HCT116 (cell line): ENCODE results near the gene CPT2. TPM values are rescaled to one million over a fixed set of nuclear protein-coding genes. Genes with fewer than 3 reads are reported as not detected.

Experiments
- ATAC-seq: fragments of 200-7000 bp; cut with Tn5 transposase; 2 replicates; pipeline ENCODE4 v1.9.1; 2020; ENCODE audit warnings: mild to moderate bottlenecking, moderate library complexity
- BruUV-seq: library from RNA; stranded (reverse); fragments of 400-500 nt; replicated peaks from 2 replicates; lab custom pipeline; 2021; lab: Mats Ljungman, UMichigan
- CTCF ChIA-PET: fragments of 300-600 bp; sonication (Branson Sonifier 250); formaldehyde crosslinking; loops from one replicate; lab custom pipeline; 2021; ENCODE audit warnings: antibody characterized with exemption; lab: Charles Lee
- POLR2A ChIA-PET: fragments of 300-600, 350-600 bp; sonication (Branson Sonifier 250); formaldehyde crosslinking; loops from one replicate; lab custom pipeline; 2021; ENCODE audit warnings: antibody characterized with exemption; lab: Charles Lee
- RAD21 ChIA-PET, 2 experiments: fragments of 300-600 bp; sonication (Branson Sonifier 250); formaldehyde crosslinking; loops; one replicate each; lab custom pipeline; 2023; ENCODE audit warnings: low total read pairs in 2 of 2; ENCODE audit not compliant: uncharacterized antibody in 2 of 2, unreplicated experiment in 2 of 2, low non-redundant PET in 1 of 2; lab: Charles Lee
- DNase-seq: peaks from one replicate; pipeline ENCODE4 v3.0.0-alpha.2; 2010; ENCODE audit warnings: low read depth, low spot score
- H2AFZ ChIP-seq: fragments of 200-600 bp; shearing (Covaris generic), sonication (generic); 2 replicates; pipeline ENCODE4 v1.6.1; 2017; ENCODE audit warnings: low read depth, mixed run types, mixed read lengths, antibody characterized with exemption, low read length; ENCODE audit not compliant: poor library complexity, severe bottlenecking
- H3K27ac ChIP-seq: 2 replicates; pipeline ENCODE4 v1.5.1; 2012; ENCODE audit warnings: low read depth, low read length
- H3K27me3 ChIP-seq: fragments of 200-600 bp; sonication (generic); 2 replicates; pipeline ENCODE4 v1.6.1; 2016; ENCODE audit warnings: mixed run types, low read length, mixed read lengths; ENCODE audit not compliant: insufficient read depth
- H3K36me3 ChIP-seq, 2 experiments: fragments of 200-500 bp in 1 of 2; fragments of 200-600 bp in 1 of 2; sonication (Bioruptor generic) in 1 of 2; sonication (generic) in 1 of 2; 2 replicates each; pipeline versions ENCODE4 v1.5.1 to v1.6.1; 2014 to 2016; ENCODE audit warnings: low read length in 2 of 2, inconsistent platforms in 1 of 2, mixed read lengths in 1 of 2, mixed run types in 1 of 2; ENCODE audit not compliant: insufficient read depth in 2 of 2, control insufficient read depth in 1 of 2
- H3K4me1 ChIP-seq, 2 experiments: fragments of 200-600 bp in 1 of 2; sonication (generic) in 1 of 2; 2 replicates each; pipeline versions ENCODE4 v1.5.1 to v1.6.1; 2012 to 2017; ENCODE audit warnings: low read length in 2 of 2, inconsistent platforms in 1 of 2, mild to moderate bottlenecking in 1 of 2, mixed read lengths in 1 of 2, mixed run types in 1 of 2, moderate library complexity in 1 of 2; ENCODE audit not compliant: insufficient read depth in 2 of 2, control insufficient read depth in 1 of 2
- H3K4me2 ChIP-seq: fragments of 200-600 bp; sonication (generic); 2 replicates; pipeline ENCODE4 v1.6.1; 2017; ENCODE audit warnings: mixed run types, low read length, mixed read lengths
- H3K4me3 ChIP-seq, 2 experiments: fragments of 200-600 bp in 1 of 2; sonication (generic) in 1 of 2; replicated peaks in 1 of 2; 2 replicates each; pipeline ENCODE4 v1.5.1; 2011 to 2016; ENCODE audit warnings: low read length in 2 of 2, control low read depth in 1 of 2, low read depth in 1 of 2, mild to moderate bottlenecking in 1 of 2, mixed read lengths in 1 of 2, mixed run types in 1 of 2
- H3K79me2 ChIP-seq: fragments of 200-600 bp; sonication (generic); 2 replicates; pipeline ENCODE4 v1.6.1; 2017; ENCODE audit warnings: mild to moderate bottlenecking, mixed run types, low read length, moderate library complexity, mixed read lengths; ENCODE audit not compliant: insufficient read depth
- H3K9ac ChIP-seq: fragments of 200-600 bp; sonication (generic); 2 replicates; pipeline ENCODE4 v1.6.1; 2016; ENCODE audit warnings: low read length, mixed read lengths
- H3K9me2 ChIP-seq: fragments of 200-600 bp; sonication (generic), shearing (Covaris generic); 2 replicates; pipeline ENCODE4 v1.6.1; 2017; ENCODE audit warnings: mixed run types, mild to moderate bottlenecking, moderate library complexity; ENCODE audit not compliant: insufficient read depth
- H3K9me3 ChIP-seq, 2 experiments: fragments of 200-500 bp in 1 of 2; fragments of 200-600 bp in 1 of 2; sonication (Bioruptor generic) in 1 of 2; sonication (generic) in 1 of 2; 2 replicates each; pipeline ENCODE4 v1.6.1; 2014 to 2017; ENCODE audit warnings: low read length in 2 of 2, mixed read lengths in 2 of 2, inconsistent platforms in 1 of 2, low read depth in 1 of 2, mild to moderate bottlenecking in 1 of 2, mixed run types in 1 of 2, moderate library complexity in 1 of 2; ENCODE audit not compliant: control insufficient read depth in 1 of 2, insufficient read depth in 1 of 2
- H4K20me1 ChIP-seq: fragments of 200-600 bp; sonication (generic), shearing (Covaris generic); 2 replicates; pipeline ENCODE4 v1.6.1; 2017; ENCODE audit warnings: mixed run types, mild to moderate bottlenecking, moderate library complexity; ENCODE audit not compliant: insufficient read depth
- ATF3 ChIP-seq: IDR thresholded peaks from 2 replicates; pipeline ENCODE4 v1.6.1; 2012
- CBX3 ChIP-seq: IDR thresholded peaks from 2 replicates; pipeline ENCODE4 v1.6.1; 2012; ENCODE audit warnings: low read depth
- JUND ChIP-seq: IDR thresholded peaks from 2 replicates; pipeline ENCODE4 v1.6.1; 2012
- POLR2AphosphoS5 ChIP-seq: IDR thresholded peaks from 2 replicates; pipeline ENCODE4 v1.6.1; 2011; ENCODE audit warnings: mild to moderate bottlenecking, low read depth, low read length, moderate library complexity
- REST ChIP-seq: IDR thresholded peaks from 2 replicates; pipeline ENCODE4 v1.6.1; 2012; ENCODE audit warnings: low read depth
- SP1 ChIP-seq: IDR thresholded peaks from 2 replicates; pipeline ENCODE4 v1.6.1; 2012; ENCODE audit warnings: low read depth
- YY1 ChIP-seq: IDR thresholded peaks from 2 replicates; pipeline ENCODE4 v1.6.1; 2011; ENCODE audit warnings: low read length, low read depth, moderate library complexity, mild to moderate bottlenecking; ENCODE audit not compliant: insufficient replicate concordance; ENCODE audit errors: extremely low read depth
- ZFX ChIP-seq: fragments of 450-650 bp; IDR thresholded peaks from 2 replicates; pipeline ENCODE4 v1.6.1; 2017
- ZNF274 ChIP-seq: fragments of 200-500 bp; sonication (Bioruptor generic); IDR thresholded peaks from 2 replicates; pipeline ENCODE4 v1.6.1; 2014; ENCODE audit warnings: mild to moderate bottlenecking, low read depth, low read length, inconsistent platforms
- intact Hi-C: fragments of 100-400 bp; cut with micrococcal nuclease; formaldehyde crosslinking; loops from 2 replicates; pipeline ENCODE4 v1.10.0; 2022
- total RNA-seq: library from RNA; stranded (reverse); gene quantifications from one replicate; pipeline ENCODE4 v1.2.1, GENCODE V29; 2021; ENCODE audit not compliant: unreplicated experiment
- TF ChIP-seq, protein P1 (sequence below): IDR thresholded peaks from 2 replicates; pipeline ENCODE4 v1.6.1; 2012

The CPT2 gene
- total RNA-seq, 1 experiment from 2014 or later: 18.1 TPM

DNA sequence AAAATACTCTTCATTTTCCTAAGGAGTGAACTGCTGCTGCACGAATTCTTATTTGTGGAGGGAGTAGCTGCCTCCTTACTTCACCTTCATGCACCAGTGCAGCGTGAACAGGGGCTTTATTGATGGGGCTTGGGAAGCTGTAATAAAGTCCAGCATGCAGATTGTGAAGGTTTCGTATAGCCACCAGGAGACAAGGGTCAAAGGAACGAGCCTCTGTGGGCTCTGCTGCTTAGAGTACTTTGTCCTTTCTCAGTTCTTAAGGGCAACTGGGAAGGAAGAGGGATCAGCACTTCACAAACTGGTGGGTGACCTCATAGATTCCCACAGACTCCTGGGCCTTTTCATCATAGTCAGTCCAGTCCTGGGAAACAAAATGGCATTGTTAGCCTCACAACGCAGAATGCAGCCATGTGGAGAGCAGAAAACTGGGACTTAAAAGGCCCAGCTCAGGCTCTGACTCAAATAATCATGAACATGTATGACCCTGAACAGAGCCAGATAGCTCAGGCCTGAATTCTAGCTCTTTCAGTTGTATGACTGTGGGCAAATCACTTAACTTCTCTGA, 17.8 kb downstream of the CPT2 start:
- no TSS peak for BruUV-seq
- DNase-seq (no peak), ATAC-seq (no peak)
- Histone ChIP-seq H3K9me3 (no peaks in the 10 kb centered on the region), H3K27ac (no peak overlapping the region), H3K79me2 (peaks cover 8% of the 10 kb centered on the region), H3K36me3 (peaks cover 14 to 19% of the 10 kb centered on the region in 2 experiments; a peak in 3 of 4 replicates), H3K4me1 (peaks cover 4 to 6% of the 10 kb centered on the region in 2 experiments; a peak in 3 of 4 replicates), H3K9ac (no peak overlapping the region), H2AFZ (no peak overlapping the region), H3K27me3 (no peaks in the 10 kb centered on the region), H3K9me2 (no peaks in the 10 kb centered on the region), H3K4me2 (no peak overlapping the region), H3K4me3 (no peak overlapping the region), H4K20me1 (no peaks in the 10 kb centered on the region)
- intact Hi-C loops: no loop called here
- ChIA-PET CTCF (no interaction called here), POLR2A (no interaction called here), RAD21 (no interaction called here)
- TF ChIP-seq, protein P1, sequence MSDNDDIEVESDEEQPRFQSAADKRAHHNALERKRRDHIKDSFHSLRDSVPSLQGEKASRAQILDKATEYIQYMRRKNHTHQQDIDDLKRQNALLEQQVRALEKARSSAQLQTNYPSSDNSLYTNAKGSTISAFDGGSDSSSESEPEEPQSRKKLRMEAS: no peak
- TF ChIP-seq YY1 (no peak), ZNF274 (no peak), ATF3 (no peak), ZFX (no peak), CBX3 (no peak), POLR2AphosphoS5 (no peak), REST (no peak), SP1 (no peak), JUND (no peak)
